ENCODE data around the gene PLAC1.

GRCh38 chrX:134552351-134552750, 105.9 kb downstream of the PLAC1 start:
- TF ChIP-seq CTCF (IDR thresholded peaks at IDR 0.05; ENCODE audit: low read depth, low read length, poor library complexity, severe bottlenecking) (no peak), EZH2phosphoT487 (IDR thresholded peaks at IDR 0.05; ENCODE audit: borderline replicate concordance, low read length) (no peak)
